ENCODE results near the gene B3GLCT.

The B3GLCT gene

DNA sequence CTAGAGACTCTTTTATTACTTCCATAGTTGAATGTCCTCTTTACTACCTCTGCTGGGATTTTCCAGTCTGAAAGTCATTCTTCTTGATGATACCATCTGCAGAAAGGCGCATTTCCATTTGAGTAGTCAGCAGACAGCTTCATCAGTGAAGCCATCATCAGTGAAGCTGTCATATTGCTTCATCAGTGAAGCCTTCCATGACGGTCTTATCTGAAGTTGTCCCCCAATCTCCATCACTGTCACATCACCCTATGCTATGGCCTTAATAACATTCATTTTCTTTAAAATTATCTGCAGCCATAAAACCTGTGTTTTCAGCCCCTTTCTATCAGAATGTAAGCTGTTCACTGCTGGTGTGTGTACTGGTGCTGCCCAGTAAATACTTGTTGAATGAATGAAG, 151.6 kb downstream of the B3GLCT start:
- DNase-seq (ENCODE audit: low read depth), result no peak

DNA sequence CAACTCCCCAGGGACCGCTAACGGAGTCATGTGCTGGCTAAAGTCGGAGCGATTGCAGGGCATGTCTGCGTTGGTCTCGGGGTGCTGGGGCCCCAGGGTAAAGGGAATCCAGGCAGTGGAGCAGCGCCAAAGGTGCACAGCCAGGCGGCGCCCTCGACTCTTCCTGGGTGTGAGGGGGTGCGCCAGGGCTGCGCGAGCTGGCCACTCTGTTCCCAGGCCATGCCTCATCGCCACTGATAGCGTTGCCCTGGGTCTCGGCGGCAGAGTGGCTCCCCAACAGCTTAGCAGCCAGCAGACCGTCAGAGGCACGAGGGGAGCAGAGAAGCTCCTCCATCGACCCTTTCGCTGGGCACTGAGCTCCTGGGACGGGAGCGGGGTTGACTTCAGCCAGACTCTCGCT, 152.7 kb downstream of the B3GLCT start:
- no peak for DNase-seq (ENCODE audit: low read depth)

DNA sequence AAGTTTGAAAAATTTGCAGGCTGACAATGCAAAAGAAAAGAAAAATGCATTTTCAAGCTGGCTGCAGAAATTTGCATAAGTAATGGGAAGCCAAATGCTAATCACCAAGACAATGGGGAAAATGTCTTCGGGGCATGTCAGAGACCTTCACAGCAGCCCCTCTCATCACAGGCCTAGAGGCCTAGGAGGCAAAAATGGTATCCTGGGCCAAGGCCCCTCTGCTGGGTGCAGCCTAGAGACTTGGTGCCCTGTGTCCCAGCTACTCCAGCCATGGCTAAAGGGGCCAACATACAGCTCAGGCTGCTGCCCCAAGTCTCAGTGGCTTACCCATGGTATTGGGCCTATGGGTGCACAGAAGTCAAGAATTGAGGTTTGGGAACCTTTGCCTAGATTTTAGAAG, 155.2 kb downstream of the B3GLCT start:
- no peak for DNase-seq (ENCODE audit: low read depth)

DNA sequence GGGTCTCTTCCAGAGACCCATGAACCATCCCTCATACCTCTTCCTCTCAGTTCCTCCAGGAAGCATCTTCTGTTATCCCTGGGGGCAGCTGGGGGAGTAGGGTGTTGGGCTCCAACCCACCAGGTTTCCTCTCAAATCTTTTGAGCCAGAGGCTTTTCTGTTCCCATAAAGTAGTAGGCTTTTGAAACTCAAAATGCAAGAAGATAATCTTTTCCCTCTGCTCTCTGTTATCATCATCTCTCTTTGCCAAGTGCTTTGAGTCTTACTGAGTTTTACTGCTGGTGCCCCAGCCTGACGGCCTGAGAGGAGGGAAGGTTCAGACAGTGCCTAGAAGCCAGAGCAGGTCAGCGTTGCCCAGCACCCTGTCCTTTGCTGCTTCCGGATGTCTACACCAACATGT, 157.2 kb downstream of the B3GLCT start:
- DNase-seq (ENCODE audit: low read depth), result no peak

DNA sequence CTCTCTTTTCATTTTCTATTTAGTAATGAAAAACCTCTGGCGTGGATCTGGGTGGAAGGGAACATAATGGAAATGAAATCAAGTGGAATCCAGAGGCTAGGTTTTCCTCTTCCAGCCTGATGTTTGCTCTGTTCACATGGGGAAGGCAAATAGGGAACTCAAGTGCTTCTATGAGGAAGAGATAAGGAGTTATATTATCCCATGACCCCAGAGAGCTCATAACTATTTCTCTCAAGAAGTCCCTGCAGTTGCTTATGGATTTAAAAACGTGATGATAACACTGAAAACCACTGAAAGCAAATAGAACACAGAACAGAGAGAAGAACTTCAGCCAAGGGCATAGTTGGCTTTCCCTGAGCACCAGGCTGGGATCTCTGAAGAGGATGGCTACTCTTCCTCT, 157.8 kb downstream of the B3GLCT start:
- DNase-seq (ENCODE audit: low read depth), result no peak

DNA sequence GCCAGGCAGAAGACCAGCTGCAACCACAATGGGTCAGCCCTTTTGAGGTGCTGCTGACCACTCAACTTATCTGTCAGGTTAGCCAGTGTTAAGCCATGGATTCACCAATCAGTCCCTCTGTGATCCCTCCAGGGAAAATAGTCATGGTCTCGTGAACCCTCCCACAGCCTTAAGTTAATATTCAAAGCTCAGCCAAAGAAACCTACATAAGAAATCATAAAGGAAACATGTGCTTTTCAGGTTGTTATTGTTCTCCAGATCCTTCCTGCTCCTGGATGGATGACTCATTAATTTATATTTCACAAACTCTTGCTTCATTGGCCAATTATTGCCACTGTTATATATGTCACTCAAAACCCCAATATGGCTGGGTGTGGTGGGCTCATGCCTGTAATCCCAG, 161.9 kb downstream of the B3GLCT start:
- DNase-seq (ENCODE audit: low read depth), result no peak

DNA sequence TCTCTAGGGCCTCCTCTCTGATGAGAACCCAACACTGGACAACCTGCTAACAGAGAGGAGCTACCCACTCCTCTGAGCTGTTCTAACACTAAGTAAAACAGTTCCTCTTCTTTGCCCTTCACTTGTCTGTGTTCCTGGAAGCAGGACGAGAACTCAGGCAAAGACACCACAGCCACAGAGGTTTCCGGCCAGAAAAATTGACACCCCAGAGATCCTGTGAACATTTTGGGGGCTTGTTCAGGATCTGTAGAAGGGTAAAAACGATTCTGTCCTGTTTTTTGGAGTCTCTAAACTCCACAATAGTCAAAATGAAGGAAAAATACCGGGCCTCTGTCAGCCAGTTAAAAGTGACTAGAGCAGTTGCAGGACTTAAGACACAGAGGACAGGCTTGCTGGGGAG, 165.9 kb downstream of the B3GLCT start:
- no peak for DNase-seq (ENCODE audit: low read depth)

DNA sequence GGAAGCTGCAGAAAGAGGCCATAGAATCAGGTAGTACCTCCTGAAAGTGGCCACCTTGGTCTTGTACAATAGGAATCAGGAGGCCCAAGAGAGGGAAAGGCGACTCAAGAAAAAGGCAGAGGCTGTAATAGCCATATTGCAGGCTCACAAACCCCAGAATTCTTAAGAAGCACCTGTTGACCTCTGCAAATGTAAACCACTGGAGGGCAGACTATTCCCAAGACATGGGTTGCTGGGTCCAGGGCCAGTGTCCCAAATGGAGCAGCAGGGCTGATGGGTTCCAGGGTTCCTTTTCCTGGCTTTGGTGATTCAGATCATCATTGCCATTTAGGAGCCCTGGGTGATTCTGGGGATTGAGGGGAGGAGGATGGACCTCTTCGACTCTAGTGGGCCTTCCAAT, 167.6 kb downstream of the B3GLCT start:
- DNase-seq (ENCODE audit: low read depth), result no peak

DNA sequence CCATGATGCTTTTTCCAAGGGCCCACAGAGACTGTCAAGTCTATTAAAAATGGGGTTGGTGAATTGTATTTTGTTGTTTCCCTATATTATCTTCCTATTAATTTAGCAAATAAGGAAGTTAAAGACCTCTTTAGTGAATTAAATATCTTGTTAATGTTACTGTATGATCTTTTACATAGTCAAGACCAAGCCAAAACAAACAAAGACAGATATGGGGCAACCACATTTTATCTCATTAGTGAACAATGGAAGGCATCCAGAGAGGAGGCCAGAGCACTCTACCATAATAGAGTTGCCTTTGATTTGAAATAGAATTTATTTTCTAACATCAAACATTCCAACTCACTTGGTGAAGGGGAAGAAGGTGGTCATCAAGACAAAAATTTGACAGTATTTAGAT, 169.4 kb downstream of the B3GLCT start:
- no peak for DNase-seq (ENCODE audit: low read depth)

DNA sequence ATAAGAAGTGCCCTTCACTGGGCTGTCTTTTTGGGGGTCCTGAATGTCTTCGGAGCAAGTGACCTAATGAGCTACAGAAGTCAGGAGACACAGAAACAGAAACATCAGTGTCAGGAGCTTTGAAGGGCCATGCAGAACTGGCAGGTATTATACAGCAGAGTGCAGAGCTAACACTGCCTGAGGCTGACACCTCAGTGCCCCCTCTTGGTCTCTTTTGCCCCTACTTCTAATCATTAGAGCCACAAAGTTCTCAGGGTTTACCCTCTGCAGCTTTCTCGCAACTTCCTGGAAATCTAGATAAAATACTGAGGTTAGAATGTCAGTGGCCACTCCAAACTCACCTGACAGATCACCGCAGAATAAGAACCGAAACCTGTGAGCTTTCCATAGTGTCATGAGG, 172.7 kb downstream of the B3GLCT start:
- no peak for DNase-seq (ENCODE audit: low read depth)

DNA sequence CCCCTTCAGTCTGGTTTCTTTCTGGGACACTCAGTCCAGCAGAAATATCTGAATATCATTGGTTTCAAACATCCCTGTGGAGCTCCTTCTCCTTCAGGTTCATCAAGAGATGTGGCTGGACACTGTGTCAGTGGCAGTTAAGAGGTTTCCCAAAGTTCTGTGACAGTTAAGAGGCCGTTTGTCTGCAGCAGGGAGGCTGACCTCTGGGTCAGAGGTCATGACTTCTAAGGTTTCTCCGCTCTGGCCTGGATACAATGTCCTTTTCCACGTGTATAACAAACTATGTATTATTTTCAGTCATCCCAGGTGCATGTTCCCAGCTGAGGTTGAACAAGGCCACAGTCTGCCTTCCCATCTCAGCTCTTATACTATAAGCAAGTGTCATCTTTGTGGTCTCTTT, 174.9 kb downstream of the B3GLCT start:
- no peak for DNase-seq (ENCODE audit: low read depth)

DNA sequence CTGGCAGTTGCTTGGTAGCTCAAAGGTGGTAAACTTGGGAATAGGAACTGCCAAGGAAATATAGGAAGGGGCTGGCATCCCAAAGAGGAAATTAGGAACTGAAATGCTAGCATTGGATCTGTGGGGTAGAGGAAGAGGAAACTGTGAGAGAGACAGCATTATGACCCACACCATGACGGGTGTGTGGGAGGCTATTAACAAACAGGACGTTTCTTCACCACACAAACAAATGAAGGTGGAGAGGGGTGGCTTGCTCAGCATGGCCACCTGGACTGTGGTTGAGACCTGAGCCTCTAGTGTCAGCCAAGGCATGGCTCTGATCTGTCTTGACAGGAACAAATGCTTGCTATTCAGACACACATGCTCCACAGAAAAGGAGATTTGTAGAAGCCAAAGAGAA, 178.2 kb downstream of the B3GLCT start:
- no peak for DNase-seq (ENCODE audit: low read depth)

DNA sequence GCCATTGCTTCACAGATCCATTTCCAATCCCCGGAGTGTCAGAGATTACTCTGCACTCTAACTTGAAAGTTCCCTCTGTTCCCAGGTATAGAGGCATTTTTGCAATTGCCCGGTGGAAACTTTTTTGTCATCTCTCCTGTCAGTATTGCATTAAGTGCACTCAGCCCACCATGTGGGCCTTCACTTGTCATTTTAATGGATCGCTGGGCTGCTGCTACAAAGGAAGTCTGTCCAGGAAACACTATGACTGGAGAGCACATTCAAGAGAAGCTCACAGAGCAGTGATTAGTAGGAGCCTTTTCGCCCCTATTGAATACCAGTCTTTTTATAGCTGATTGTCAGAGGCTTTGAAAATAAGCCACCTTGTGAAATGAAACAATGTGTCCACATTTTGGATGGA, 180.9 kb downstream of the B3GLCT start:
- no peak for DNase-seq (ENCODE audit: low read depth)
